KMS-11 (cell line): ENCODE results near the gene PPEF1.
"Not testable (repeated sequence)": the region's sequence is repeated elsewhere in the genome, so short reads cannot be mapped to it uniquely, and the experiment has no call there.

Experiments used
- H2AFZ ChIP-seq: fragments of 200-600 bp; sonication (generic); 2 replicates; pipeline ENCODE4 v1.6.1; 2016; ENCODE audit warnings: antibody characterized with exemption, mixed run types, low read depth
- H3K27ac ChIP-seq: fragments of 200-600 bp; sonication (generic); 2 replicates; pipeline ENCODE4 v1.6.1; 2016; ENCODE audit warnings: mild to moderate bottlenecking, mixed run types
- H3K27me3 ChIP-seq: fragments of 200-600 bp; sonication (generic); 2 replicates; pipeline ENCODE4 v1.6.1; 2017; ENCODE audit warnings: mild to moderate bottlenecking, low read depth, mixed run types, moderate library complexity; ENCODE audit not compliant: insufficient read depth
- H3K36me3 ChIP-seq: fragments of 200-600 bp; sonication (generic); 2 replicates; pipeline ENCODE4 v1.6.1; 2017; ENCODE audit warnings: mild to moderate bottlenecking, mixed run types; ENCODE audit not compliant: insufficient read depth
- H3K4me1 ChIP-seq: fragments of 200-600 bp; sonication (generic); 2 replicates; pipeline ENCODE4 v1.6.1; 2016; ENCODE audit warnings: mild to moderate bottlenecking, low read depth, mixed run types; ENCODE audit not compliant: poor library complexity, severe bottlenecking
- H3K4me2 ChIP-seq: fragments of 200-600 bp; sonication (generic); 2 replicates; pipeline ENCODE4 v1.7.0; 2016; ENCODE audit warnings: mild to moderate bottlenecking, mixed run types
- H3K4me3 ChIP-seq: fragments of 200-600 bp; sonication (generic); IDR thresholded peaks from 2 replicates; pipeline ENCODE4 v1.6.1; 2017; ENCODE audit warnings: low read depth, low read length, mixed read lengths; ENCODE audit not compliant: insufficient read depth
- H3K79me2 ChIP-seq: fragments of 200-600 bp; sonication (generic); 2 replicates; pipeline ENCODE4 v1.6.1; 2016; ENCODE audit warnings: low read depth, mixed run types; ENCODE audit not compliant: insufficient read depth
- H3K9ac ChIP-seq: fragments of 200-600 bp; sonication (generic); 2 replicates; pipeline ENCODE4 v1.6.1; 2016; ENCODE audit warnings: mild to moderate bottlenecking, mixed run types
- H4K20me1 ChIP-seq: fragments of 200-600 bp; sonication (generic); 2 replicates; pipeline ENCODE4 v1.6.1; 2016; ENCODE audit warnings: mild to moderate bottlenecking, mixed run types; ENCODE audit not compliant: insufficient read depth
- TF ChIP-seq, protein P1 (sequence below): fragments of 200-600 bp; sonication (generic); conservative IDR thresholded peaks from 2 replicates; pipeline ENCODE4 v1.6.1; 2017; ENCODE audit warnings: low read depth, mild to moderate bottlenecking, antibody characterized with exemption, low read length, moderate library complexity, mixed read lengths

Gene PPEF1

DNA sequence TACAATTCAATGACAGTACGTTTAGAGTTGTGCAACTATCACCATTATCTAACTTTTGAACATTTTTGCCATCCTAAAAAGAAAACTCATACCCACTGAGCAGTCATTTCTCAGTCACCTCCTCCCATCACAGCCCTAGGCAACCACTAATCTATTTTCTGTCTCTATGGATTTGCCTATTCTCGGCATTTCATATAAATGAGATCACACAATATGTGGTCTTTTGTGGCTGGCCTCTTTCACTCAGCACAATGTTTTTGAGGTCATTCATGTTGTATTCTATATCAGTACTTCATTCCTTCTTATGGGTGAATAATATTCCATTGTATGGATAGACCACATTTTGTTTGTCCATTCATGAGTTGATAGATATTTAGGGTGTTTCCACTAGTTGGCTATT is 103.0 kb downstream of the PPEF1 start:
- H3K9ac ChIP-seq = no peak overlapping the region
- H3K27me3 ChIP-seq = no peaks in the 10 kb centered on the region
- no peaks in the 10 kb centered on the region for H3K79me2 ChIP-seq
- no peak overlapping the region for H2AFZ ChIP-seq
- no peak overlapping the region for H3K27ac ChIP-seq
- H3K4me3 ChIP-seq = no peak overlapping the region
- no peak overlapping the region for H3K4me2 ChIP-seq
- TF ChIP-seq, protein P1, sequence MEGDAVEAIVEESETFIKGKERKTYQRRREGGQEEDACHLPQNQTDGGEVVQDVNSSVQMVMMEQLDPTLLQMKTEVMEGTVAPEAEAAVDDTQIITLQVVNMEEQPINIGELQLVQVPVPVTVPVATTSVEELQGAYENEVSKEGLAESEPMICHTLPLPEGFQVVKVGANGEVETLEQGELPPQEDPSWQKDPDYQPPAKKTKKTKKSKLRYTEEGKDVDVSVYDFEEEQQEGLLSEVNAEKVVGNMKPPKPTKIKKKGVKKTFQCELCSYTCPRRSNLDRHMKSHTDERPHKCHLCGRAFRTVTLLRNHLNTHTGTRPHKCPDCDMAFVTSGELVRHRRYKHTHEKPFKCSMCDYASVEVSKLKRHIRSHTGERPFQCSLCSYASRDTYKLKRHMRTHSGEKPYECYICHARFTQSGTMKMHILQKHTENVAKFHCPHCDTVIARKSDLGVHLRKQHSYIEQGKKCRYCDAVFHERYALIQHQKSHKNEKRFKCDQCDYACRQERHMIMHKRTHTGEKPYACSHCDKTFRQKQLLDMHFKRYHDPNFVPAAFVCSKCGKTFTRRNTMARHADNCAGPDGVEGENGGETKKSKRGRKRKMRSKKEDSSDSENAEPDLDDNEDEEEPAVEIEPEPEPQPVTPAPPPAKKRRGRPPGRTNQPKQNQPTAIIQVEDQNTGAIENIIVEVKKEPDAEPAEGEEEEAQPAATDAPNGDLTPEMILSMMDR = no peak
- no peaks in the 10 kb centered on the region for H3K4me1 ChIP-seq
- H3K36me3 ChIP-seq = no peaks in the 10 kb centered on the region
- H4K20me1 ChIP-seq = no peaks in the 10 kb centered on the region

DNA sequence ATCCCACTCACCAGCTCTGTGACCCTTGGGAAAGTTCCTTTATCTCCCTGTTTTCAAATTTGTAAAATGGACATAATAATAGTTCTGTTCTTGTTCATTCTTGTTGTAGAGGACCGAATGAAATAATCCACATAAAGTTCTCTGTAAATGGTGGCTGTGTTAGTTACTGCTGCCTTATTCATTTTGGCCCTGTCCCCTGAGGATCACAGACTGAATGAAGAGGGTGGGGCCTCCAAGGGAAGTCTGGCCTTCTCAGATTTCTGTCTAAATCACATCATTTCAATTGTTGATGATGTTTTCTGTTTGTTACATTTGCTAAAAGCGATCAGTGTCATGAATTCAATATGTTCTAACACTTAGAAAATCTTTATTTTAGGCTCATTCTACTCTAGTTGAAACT is 117.9 kb downstream of the PPEF1 start:
- TF ChIP-seq, protein P1 = no peak
- no peak overlapping the region for H3K27ac ChIP-seq
- no peaks in the 10 kb centered on the region for H3K79me2 ChIP-seq
- no peaks in the 10 kb centered on the region for H3K36me3 ChIP-seq
- no peak overlapping the region for H2AFZ ChIP-seq
- no peaks in the 10 kb centered on the region for H3K27me3 ChIP-seq
- no peak overlapping the region for H3K4me2 ChIP-seq
- H4K20me1 ChIP-seq = no peaks in the 10 kb centered on the region
- H3K4me1 ChIP-seq = no peaks in the 10 kb centered on the region
- H3K4me3 ChIP-seq = no peak overlapping the region
- H3K9ac ChIP-seq = no peak overlapping the region

DNA sequence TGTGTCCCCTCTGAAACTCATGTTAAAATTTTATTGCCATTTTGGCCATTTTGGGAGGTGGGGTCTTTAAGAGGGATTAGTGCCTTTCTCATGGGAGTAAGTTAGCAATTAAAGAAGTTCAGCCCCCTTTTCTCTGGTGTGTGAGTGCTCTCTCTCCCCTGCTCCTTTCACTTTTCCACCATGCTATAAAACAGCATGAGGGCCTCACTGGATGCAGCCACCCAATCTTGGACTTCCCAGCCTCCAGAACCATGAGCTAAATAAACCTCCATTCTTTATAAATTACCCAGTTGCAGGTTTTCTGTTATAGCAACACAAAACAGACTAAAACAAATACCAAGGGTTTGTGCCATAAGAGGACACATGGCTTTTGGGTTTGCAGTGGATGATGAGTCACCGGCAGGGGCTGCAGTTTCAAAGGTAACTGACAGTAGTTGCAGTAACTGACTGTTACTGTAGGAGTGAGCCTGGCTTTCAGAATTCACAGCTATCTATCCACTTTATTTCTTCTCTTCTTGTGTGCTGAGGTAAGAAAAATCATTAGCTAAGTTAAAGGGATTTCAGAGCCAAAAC is 121.5 kb downstream of the PPEF1 start:
- H3K27me3 ChIP-seq = no peaks in the 10 kb centered on the region
- TF ChIP-seq, protein P1 = no peak
- H3K4me1 ChIP-seq = no peaks in the 10 kb centered on the region
- H2AFZ ChIP-seq = no peak overlapping the region
- H3K4me3 ChIP-seq = no peak overlapping the region
- no peaks in the 10 kb centered on the region for H3K79me2 ChIP-seq
- H4K20me1 ChIP-seq = no peaks in the 10 kb centered on the region
- H3K27ac ChIP-seq = no peak overlapping the region
- H3K9ac ChIP-seq = no peak overlapping the region
- H3K4me2 ChIP-seq = no peak overlapping the region
- H3K36me3 ChIP-seq = no peaks in the 10 kb centered on the region

GRCh38 chrX:18833071-18833731 is 125.8 kb downstream of the PPEF1 start:
- Histone ChIP-seq H3K4me2 (no peak overlapping the region), H2AFZ (no peak overlapping the region), H3K36me3 (no peaks in the 10 kb centered on the region), H3K27me3 (no peaks in the 10 kb centered on the region), H3K4me3 (no peak overlapping the region), H3K27ac (no peak overlapping the region), H3K9ac (no peak overlapping the region), H3K79me2 (no peaks in the 10 kb centered on the region), H3K4me1 (peaks cover 22% of the 10 kb centered on the region), H4K20me1 (no peaks in the 10 kb centered on the region)
- TF ChIP-seq, protein P1 = no peak

- not testable (repeated sequence) for H2AFZ ChIP-seq, H3K79me2 ChIP-seq, H3K9ac ChIP-seq, H3K36me3 ChIP-seq, H3K4me2 ChIP-seq, H3K27ac ChIP-seq, H4K20me1 ChIP-seq, H3K27me3 ChIP-seq, H3K4me1 ChIP-seq, H3K4me3 ChIP-seq
These were observed 140.5 kb downstream of the PPEF1 start for GRCh38 chrX:18847901-18848300.
